ENCODE data around the gene KSR1. TPM values are rescaled to one million over a fixed set of nuclear protein-coding genes. Genes with fewer than 3 reads are reported as not detected.

The KSR1 gene
- total and polyA plus RNA-seq, 2 donors (not counting 1 experiment from before 2014, with no cell fraction given): 5.3 to 10.1 TPM

DNA sequence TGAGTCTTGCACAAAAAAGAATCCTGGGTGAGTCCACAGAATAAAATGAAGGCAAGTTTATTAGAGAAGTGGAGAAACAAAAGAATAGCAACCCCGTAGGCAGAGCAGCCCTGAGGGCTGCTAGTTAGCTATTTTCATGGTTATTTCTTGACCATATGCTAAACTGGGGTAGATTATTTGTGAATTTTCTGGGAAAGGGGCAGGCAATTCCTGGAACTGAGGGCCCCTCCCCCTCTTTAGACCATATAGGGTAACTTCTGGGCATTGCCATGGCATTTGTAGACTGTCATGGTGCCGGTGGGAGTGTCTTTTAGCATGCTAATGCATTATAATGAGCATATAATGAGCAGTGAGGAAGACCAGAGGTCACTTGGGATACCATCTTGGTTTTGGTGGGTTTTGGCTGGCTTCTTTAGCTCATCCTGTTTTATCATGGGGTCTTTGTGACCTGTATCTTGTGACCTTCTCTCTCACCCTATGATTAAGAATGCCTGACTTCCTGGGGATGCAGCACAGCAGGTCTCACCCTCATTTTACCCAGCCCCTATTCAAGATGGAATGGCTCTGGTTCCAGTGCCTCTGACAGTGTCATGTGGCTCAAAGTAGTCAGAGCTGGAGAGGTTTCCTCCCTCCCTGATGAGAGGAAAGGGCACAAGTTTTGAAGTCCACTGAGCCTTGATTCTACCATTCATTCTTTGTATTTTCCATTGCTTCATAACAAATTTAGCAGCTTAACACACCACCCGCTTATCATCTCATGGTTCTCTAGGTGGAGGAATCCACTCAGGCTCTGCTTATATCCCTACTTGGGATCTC is 119.1 kb downstream of the KSR1 start:
- Histone ChIP-seq H3K27me3 (ENCODE audit: control insufficient read depth, insufficient read depth, low read length) (no peaks in the 10 kb centered on the region), H3K9ac (ENCODE audit: insufficient read depth, low read length) (no peak overlapping the region), H3K27ac (ENCODE audit: insufficient read depth, low read length) (no peak overlapping the region), H3K9me3 (ENCODE audit: control insufficient read depth, insufficient read depth, low read depth, low read length) (no peaks in the 10 kb centered on the region), H3K36me3 (ENCODE audit: control insufficient read depth, insufficient read depth, low read length) (no peaks in the 10 kb centered on the region), H3K79me2 (ENCODE audit: control insufficient read depth, insufficient read depth, low read length) (no peaks in the 10 kb centered on the region), H3K4me3 (replicated peaks in 1 of 4; ENCODE audit: control extremely low read depth in 1 of 4, insufficient read depth in 1 of 4, low read depth in 3 of 4, low read length in 4 of 4) (no peak overlapping the region), H3K4me1 (ENCODE audit: control insufficient read depth, extremely low read depth, insufficient read depth, low read length) (peaks cover 4% of the 10 kb centered on the region), H3K4me2 (ENCODE audit: extremely low read depth, insufficient read depth, low read length) (no peak overlapping the region), H2AFZ (ENCODE audit: low read length) (no peak overlapping the region), H4K20me1 (ENCODE audit: control insufficient read depth, extremely low read depth, insufficient read depth, low read length) (no peaks in the 10 kb centered on the region)
- no peak for DNase-seq (ENCODE audit: low read depth in 2 of 2)
- TF ChIP-seq CTCF (conservative IDR thresholded peaks at IDR 0.05 in 1 of 2, IDR thresholded peaks at IDR 0.05 in 1 of 2; ENCODE audit: low read depth in 1 of 2, low read length in 2 of 2) (no peak), EZH2 (IDR thresholded peaks at IDR 0.05; ENCODE audit: low read length, missing control alignments) (no peak)

DNA sequence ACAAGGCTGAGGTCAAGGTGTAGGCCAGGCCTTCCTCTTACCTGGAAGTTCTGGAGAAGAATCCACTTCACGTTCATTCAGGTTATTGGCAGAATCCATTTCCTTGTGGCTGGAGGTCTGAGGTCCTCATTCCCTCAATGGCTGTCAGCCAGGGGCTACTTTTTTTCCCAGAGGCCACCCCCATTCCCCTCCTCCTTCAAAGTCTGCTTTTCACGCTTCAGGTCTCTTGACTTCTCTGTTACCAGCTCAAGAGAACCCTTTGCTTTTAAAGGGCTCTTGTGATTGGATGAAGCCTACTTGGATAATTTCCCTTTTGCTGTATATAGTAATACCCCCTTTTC is 119.6 kb downstream of the KSR1 start:
- H3K4me3 ChIP-seq (replicated peaks in 1 of 4; ENCODE audit: control extremely low read depth in 1 of 4, insufficient read depth in 1 of 4, low read depth in 3 of 4, low read length in 4 of 4): no peak overlapping the region
- no peak overlapping the region for H3K27ac ChIP-seq (ENCODE audit: insufficient read depth, low read length)
- H4K20me1 ChIP-seq (ENCODE audit: control insufficient read depth, extremely low read depth, insufficient read depth, low read length): no peaks in the 10 kb centered on the region
- H3K9ac ChIP-seq (ENCODE audit: insufficient read depth, low read length): no peak overlapping the region
- no peak for DNase-seq (ENCODE audit: low read depth in 2 of 2)
- no peaks in the 10 kb centered on the region for H3K36me3 ChIP-seq (ENCODE audit: control insufficient read depth, insufficient read depth, low read length)
- TF ChIP-seq EZH2 (IDR thresholded peaks at IDR 0.05; ENCODE audit: low read length, missing control alignments) (no peak), CTCF (conservative IDR thresholded peaks at IDR 0.05 in 1 of 2, IDR thresholded peaks at IDR 0.05 in 1 of 2; ENCODE audit: low read depth in 1 of 2, low read length in 2 of 2) (no peak)
- H3K4me1 ChIP-seq (ENCODE audit: control insufficient read depth, extremely low read depth, insufficient read depth, low read length): peaks cover 4% of the 10 kb centered on the region
- no peak overlapping the region for H2AFZ ChIP-seq (ENCODE audit: low read length)
- no peak overlapping the region for H3K4me2 ChIP-seq (ENCODE audit: extremely low read depth, insufficient read depth, low read length)
- H3K79me2 ChIP-seq (ENCODE audit: control insufficient read depth, insufficient read depth, low read length): no peaks in the 10 kb centered on the region
- H3K9me3 ChIP-seq (ENCODE audit: control insufficient read depth, insufficient read depth, low read depth, low read length): no peaks in the 10 kb centered on the region
- no peaks in the 10 kb centered on the region for H3K27me3 ChIP-seq (ENCODE audit: control insufficient read depth, insufficient read depth, low read length)

- peak in 1 of 2 donors; percentile 48 for DNase-seq (ENCODE audit: low read depth in 2 of 2)
- Histone ChIP-seq H2AFZ (ENCODE audit: low read length) (no peak overlapping the region), H3K9me3 (ENCODE audit: control insufficient read depth, insufficient read depth, low read depth, low read length) (no peaks in the 10 kb centered on the region), H4K20me1 (ENCODE audit: control insufficient read depth, extremely low read depth, insufficient read depth, low read length) (no peaks in the 10 kb centered on the region), H3K36me3 (ENCODE audit: control insufficient read depth, insufficient read depth, low read length) (no peaks in the 10 kb centered on the region), H3K4me1 (ENCODE audit: control insufficient read depth, extremely low read depth, insufficient read depth, low read length) (peaks cover 4% of the 10 kb centered on the region), H3K4me2 (ENCODE audit: extremely low read depth, insufficient read depth, low read length) (no peak overlapping the region), H3K79me2 (ENCODE audit: control insufficient read depth, insufficient read depth, low read length) (no peaks in the 10 kb centered on the region), H3K4me3 (replicated peaks in 1 of 4; ENCODE audit: control extremely low read depth in 1 of 4, insufficient read depth in 1 of 4, low read depth in 3 of 4, low read length in 4 of 4) (no peak overlapping the region), H3K9ac (ENCODE audit: insufficient read depth, low read length) (no peak overlapping the region), H3K27ac (ENCODE audit: insufficient read depth, low read length) (no peak overlapping the region), H3K27me3 (ENCODE audit: control insufficient read depth, insufficient read depth, low read length) (no peaks in the 10 kb centered on the region)
- TF ChIP-seq CTCF (conservative IDR thresholded peaks at IDR 0.05 in 1 of 2, IDR thresholded peaks at IDR 0.05 in 1 of 2; ENCODE audit: low read depth in 1 of 2, low read length in 2 of 2) (no peak), EZH2 (IDR thresholded peaks at IDR 0.05; ENCODE audit: low read length, missing control alignments) (no peak)
Observed at GRCh38 chr17:27576477-27577083, 120.3 kb downstream of the KSR1 start.
